KMS-11 (cell line): Measurements from ENCODE around the gene PRPH2.

Source experiments
- H2AFZ ChIP-seq: fragments of 200-600 bp; sonication (generic); 2 replicates; pipeline ENCODE4 v1.6.1; 2016; ENCODE audit warnings: antibody characterized with exemption, mixed run types, low read depth
- H3K27ac ChIP-seq: fragments of 200-600 bp; sonication (generic); 2 replicates; pipeline ENCODE4 v1.6.1; 2016; ENCODE audit warnings: mild to moderate bottlenecking, mixed run types
- H3K27me3 ChIP-seq: fragments of 200-600 bp; sonication (generic); 2 replicates; pipeline ENCODE4 v1.6.1; 2017; ENCODE audit warnings: mild to moderate bottlenecking, low read depth, mixed run types, moderate library complexity; ENCODE audit not compliant: insufficient read depth
- H3K36me3 ChIP-seq: fragments of 200-600 bp; sonication (generic); 2 replicates; pipeline ENCODE4 v1.6.1; 2017; ENCODE audit warnings: mild to moderate bottlenecking, mixed run types; ENCODE audit not compliant: insufficient read depth
- H3K4me1 ChIP-seq: fragments of 200-600 bp; sonication (generic); 2 replicates; pipeline ENCODE4 v1.6.1; 2016; ENCODE audit warnings: mild to moderate bottlenecking, low read depth, mixed run types; ENCODE audit not compliant: poor library complexity, severe bottlenecking
- H3K4me2 ChIP-seq: fragments of 200-600 bp; sonication (generic); 2 replicates; pipeline ENCODE4 v1.7.0; 2016; ENCODE audit warnings: mild to moderate bottlenecking, mixed run types
- H3K4me3 ChIP-seq: fragments of 200-600 bp; sonication (generic); IDR thresholded peaks from 2 replicates; pipeline ENCODE4 v1.6.1; 2017; ENCODE audit warnings: low read depth, low read length, mixed read lengths; ENCODE audit not compliant: insufficient read depth
- H3K79me2 ChIP-seq: fragments of 200-600 bp; sonication (generic); 2 replicates; pipeline ENCODE4 v1.6.1; 2016; ENCODE audit warnings: low read depth, mixed run types; ENCODE audit not compliant: insufficient read depth
- H3K9ac ChIP-seq: fragments of 200-600 bp; sonication (generic); 2 replicates; pipeline ENCODE4 v1.6.1; 2016; ENCODE audit warnings: mild to moderate bottlenecking, mixed run types
- H4K20me1 ChIP-seq: fragments of 200-600 bp; sonication (generic); 2 replicates; pipeline ENCODE4 v1.6.1; 2016; ENCODE audit warnings: mild to moderate bottlenecking, mixed run types; ENCODE audit not compliant: insufficient read depth
- TF ChIP-seq, protein P1 (sequence below): fragments of 200-600 bp; sonication (generic); conservative IDR thresholded peaks from 2 replicates; pipeline ENCODE4 v1.6.1; 2017; ENCODE audit warnings: low read depth, mild to moderate bottlenecking, antibody characterized with exemption, low read length, moderate library complexity, mixed read lengths

Gene PRPH2

DNA sequence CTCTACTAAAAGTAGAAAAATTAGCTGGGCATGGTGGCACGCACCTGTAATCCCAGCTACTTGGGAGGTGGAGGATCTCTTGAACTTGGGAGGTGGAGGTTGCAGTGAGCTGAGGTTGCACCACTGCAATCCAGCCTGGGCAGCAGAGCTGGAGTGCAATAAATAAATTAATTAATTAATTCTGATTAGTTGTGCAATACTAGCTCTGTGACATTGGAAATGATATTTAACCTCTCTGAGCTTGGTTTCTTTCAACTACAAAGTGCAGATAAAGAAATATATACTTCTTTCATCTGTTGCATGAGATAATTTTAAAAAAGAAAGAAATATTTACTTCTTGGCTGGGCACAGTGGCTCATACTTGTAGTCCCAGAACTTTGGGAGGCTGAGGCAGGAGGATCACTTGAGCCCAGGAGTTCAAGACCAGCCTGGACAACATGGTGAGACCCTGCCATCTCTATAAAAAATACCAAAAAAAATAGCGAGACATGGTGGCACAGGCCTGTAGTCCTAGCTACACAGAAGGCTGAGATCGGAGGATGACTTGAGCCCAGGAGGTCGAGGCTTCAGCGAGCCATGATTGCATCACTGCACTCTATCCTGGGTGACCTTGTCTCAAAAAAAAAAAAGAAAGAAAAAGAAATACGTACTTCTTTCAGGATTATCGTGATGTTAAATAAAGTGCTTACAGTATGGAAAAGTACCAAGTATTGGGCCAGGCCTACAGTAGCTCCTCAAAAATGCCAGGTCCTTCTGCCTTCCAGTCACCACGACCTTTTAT is 39.1 kb upstream of the PRPH2 start:
- no peaks in the 10 kb centered on the region for H3K79me2 ChIP-seq
- H3K4me3 ChIP-seq, result no peak overlapping the region
- H3K27ac ChIP-seq, result no peak overlapping the region
- H3K36me3 ChIP-seq, result no peaks in the 10 kb centered on the region
- H3K9ac ChIP-seq, result no peak overlapping the region
- H4K20me1 ChIP-seq, result no peaks in the 10 kb centered on the region
- H3K4me1 ChIP-seq, result no peaks in the 10 kb centered on the region
- TF ChIP-seq, protein P1, sequence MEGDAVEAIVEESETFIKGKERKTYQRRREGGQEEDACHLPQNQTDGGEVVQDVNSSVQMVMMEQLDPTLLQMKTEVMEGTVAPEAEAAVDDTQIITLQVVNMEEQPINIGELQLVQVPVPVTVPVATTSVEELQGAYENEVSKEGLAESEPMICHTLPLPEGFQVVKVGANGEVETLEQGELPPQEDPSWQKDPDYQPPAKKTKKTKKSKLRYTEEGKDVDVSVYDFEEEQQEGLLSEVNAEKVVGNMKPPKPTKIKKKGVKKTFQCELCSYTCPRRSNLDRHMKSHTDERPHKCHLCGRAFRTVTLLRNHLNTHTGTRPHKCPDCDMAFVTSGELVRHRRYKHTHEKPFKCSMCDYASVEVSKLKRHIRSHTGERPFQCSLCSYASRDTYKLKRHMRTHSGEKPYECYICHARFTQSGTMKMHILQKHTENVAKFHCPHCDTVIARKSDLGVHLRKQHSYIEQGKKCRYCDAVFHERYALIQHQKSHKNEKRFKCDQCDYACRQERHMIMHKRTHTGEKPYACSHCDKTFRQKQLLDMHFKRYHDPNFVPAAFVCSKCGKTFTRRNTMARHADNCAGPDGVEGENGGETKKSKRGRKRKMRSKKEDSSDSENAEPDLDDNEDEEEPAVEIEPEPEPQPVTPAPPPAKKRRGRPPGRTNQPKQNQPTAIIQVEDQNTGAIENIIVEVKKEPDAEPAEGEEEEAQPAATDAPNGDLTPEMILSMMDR, result no peak
- no peak overlapping the region for H2AFZ ChIP-seq
- no peaks in the 10 kb centered on the region for H3K27me3 ChIP-seq
- H3K4me2 ChIP-seq, result no peak overlapping the region

DNA sequence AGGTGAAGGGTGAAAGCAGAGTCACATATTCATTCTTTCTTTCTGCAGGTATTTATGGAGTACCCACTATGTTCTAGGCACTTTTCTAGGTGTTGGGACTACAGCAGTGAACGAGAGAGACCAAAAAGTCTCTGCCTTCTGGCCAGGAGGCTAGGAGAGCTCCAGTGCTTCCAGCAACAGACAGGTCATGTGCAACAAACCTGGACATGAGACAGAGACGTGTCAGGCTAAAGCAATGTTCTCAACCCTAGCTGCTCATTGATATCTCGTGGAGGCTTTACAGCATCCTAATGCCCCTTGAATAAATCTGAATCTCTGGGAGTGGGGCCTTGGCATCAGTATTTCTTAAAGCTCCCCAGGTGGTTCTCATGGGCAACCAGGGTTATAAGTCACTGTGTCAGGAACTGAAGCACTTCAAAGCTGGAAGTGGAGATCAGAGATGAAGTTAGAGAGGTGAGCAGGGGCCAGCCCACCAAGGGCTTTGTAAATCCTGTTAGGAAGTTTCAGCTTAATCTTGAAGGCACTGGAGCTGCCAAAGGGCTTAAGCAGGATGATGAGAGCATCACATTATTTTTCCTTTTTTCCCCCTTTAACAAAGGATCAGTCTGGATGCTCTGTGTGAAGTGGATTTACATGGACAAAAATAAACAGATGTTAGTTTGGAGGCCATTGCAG is 36.5 kb upstream of the PRPH2 start:
- Histone ChIP-seq H3K4me2 (no peak overlapping the region), H3K36me3 (no peaks in the 10 kb centered on the region), H3K79me2 (no peaks in the 10 kb centered on the region), H4K20me1 (no peaks in the 10 kb centered on the region), H3K4me3 (no peak overlapping the region), H3K4me1 (no peaks in the 10 kb centered on the region), H3K27ac (no peak overlapping the region), H3K9ac (no peak overlapping the region), H2AFZ (no peak overlapping the region), H3K27me3 (no peaks in the 10 kb centered on the region)
- TF ChIP-seq, protein P1, result no peak

DNA sequence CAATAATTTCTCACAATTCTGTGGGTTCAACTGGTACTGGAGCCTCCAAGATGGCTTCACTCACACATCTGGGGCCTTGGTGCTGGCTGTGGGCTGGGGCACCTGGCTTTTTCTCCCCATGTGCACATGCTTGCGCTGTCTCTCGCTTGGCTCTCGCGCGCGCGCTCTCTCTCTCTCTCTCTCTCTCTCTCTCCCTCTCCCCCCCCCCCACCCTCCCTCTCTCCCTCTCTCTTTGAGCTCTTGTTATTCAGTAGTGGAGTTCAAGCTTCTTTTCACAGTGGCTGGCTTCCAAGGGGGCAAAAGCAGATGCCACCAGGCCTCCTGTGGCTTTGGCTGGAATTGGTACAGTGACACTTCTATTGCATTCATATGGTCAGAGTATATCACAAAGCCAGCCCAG is 34.3 kb upstream of the PRPH2 start:
- Histone ChIP-seq H3K79me2 (no peaks in the 10 kb centered on the region), H3K4me2 (no peak overlapping the region), H3K36me3 (no peaks in the 10 kb centered on the region), H4K20me1 (no peaks in the 10 kb centered on the region), H3K9ac (no peak overlapping the region), H2AFZ (no peak overlapping the region), H3K4me1 (no peaks in the 10 kb centered on the region), H3K4me3 (no peak overlapping the region), H3K27ac (no peak overlapping the region), H3K27me3 (no peaks in the 10 kb centered on the region)
- TF ChIP-seq, protein P1, result no peak

DNA sequence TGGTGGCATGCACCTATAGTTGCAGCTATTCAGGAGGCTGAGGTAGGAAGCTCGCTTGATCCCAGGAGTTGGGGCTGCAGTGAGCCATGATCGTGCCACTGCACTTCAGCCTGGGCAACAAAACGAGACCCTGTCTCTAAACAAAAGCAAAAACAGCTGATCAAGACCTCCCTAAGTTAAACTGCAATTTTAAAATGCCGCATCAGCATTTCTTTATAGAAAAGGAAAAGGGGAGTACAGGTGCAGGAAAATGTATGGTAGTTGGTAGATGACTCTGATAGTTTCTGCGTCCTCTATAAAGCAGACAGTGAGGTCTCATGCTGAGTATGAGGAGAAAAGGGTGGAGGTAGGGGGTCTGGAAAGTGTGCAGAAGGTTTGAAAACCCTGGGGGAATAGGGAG is 32.4 kb upstream of the PRPH2 start:
- no peaks in the 10 kb centered on the region for H3K4me1 ChIP-seq
- no peak overlapping the region for H3K9ac ChIP-seq
- H2AFZ ChIP-seq, result no peak overlapping the region
- H3K4me3 ChIP-seq, result no peak overlapping the region
- no peaks in the 10 kb centered on the region for H4K20me1 ChIP-seq
- H3K36me3 ChIP-seq, result no peaks in the 10 kb centered on the region
- H3K4me2 ChIP-seq, result no peak overlapping the region
- TF ChIP-seq, protein P1, result no peak
- H3K27me3 ChIP-seq, result no peaks in the 10 kb centered on the region
- H3K79me2 ChIP-seq, result no peaks in the 10 kb centered on the region
- no peak overlapping the region for H3K27ac ChIP-seq
